Cardiac ventricle fibroblast (primary cell): ENCODE measurements around the gene ATPAF2. TPM values are rescaled to one million over a fixed set of nuclear protein-coding genes. Genes with fewer than 3 reads are reported as not detected.

Source experiments
- total RNA-seq: library from RNA; depleted of rRNA; stranded (reverse); fragments of >200 nt; gene quantifications from 2 replicates; pipeline ENCODE4 v1.2.3, GENCODE V29; 2015

The ATPAF2 gene
- total RNA-seq, result 8.9 and 22.7 TPM in 2 replicates

DNA sequence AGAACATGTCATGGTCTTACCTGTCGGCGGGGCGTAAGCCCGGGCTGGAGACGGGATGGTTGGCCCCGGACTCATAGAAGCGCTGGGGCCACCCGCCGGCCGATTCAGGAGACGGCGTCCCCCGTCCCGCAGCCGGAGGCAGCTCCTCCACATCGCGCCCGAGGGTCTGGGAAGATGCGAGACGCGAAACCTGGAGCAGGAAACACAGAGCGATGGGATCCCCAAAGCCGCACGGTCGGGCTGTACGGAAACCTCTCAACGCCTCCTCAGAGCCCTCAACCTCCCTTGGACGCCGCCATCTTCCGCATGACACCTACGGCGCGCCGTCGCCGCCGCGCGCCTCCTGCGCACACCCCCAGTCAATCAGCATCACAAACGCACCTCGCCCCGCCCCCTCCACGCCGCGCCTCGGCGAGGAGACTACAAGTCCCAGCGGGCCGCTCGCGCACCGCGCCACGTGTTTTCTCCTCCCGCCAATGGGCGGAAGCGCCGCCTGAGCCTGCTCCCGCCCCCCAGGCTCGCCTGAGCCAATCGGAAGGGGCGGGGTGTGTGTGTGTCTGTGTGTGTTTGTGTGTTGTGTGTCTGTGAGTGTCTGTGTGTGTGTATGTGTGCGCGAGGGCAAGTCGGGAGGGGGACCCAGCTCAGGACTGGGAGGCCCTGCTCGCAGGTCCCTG lies at the start of gene ATPAF2, which contains the start of gene GID4:
ATPAF2 (minus strand) TSS at position 308 of the 674 bp plus-strand sequence; CDS start at position 153, 155 bp downstream.
GID4 (plus strand) TSS at position 548 of the 674 bp plus-strand sequence; CDS start at position 605, 57 bp downstream.

DNA sequence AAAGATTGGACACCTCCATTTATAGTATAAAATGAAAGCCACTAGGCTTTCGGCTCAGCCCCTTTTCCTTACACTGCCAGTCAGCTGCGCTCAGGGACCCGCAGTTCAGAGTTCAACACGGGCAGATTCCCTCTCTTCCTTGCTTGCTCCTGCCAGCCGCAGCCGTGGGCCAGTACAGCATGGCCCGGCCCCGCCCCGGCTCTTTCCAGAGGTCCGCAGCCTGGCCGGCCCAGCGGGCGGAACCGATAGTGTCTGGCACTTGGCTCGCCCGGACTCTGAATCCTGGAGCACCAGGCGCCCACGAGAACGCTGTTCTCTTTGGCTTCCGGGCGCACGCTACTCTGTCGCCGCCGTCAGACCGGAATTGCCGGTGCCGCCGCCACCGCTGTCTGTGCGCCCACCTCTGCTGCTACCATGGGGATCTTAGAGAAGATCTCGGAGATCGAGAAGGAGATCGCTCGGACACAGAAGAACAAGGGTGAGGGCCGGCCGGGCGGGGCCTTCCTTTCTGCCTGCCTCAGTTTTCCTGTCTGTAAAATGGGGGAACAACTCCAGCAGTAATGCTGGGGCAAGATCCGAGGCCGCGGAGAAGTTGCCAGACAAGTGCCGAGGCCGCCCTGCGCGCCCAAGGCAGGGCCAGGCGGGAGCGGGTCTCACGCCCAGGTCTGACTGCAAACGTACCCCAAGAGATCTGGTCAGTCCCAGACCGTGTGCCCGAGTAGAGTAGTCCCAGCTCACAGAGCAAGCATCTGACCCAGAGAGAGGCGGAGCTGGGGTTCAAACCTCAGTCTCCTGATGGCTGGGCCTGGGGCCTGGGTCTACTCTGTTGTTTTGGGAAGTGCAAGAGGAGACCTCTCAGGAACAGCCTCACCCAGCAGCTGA lies 48.9 kb upstream of the ATPAF2 start, which contains the start of gene DRG2:
DRG2 (plus strand) TSS at position 339 of the 882 bp plus-strand sequence; CDS start at position 415, 76 bp downstream.

DNA sequence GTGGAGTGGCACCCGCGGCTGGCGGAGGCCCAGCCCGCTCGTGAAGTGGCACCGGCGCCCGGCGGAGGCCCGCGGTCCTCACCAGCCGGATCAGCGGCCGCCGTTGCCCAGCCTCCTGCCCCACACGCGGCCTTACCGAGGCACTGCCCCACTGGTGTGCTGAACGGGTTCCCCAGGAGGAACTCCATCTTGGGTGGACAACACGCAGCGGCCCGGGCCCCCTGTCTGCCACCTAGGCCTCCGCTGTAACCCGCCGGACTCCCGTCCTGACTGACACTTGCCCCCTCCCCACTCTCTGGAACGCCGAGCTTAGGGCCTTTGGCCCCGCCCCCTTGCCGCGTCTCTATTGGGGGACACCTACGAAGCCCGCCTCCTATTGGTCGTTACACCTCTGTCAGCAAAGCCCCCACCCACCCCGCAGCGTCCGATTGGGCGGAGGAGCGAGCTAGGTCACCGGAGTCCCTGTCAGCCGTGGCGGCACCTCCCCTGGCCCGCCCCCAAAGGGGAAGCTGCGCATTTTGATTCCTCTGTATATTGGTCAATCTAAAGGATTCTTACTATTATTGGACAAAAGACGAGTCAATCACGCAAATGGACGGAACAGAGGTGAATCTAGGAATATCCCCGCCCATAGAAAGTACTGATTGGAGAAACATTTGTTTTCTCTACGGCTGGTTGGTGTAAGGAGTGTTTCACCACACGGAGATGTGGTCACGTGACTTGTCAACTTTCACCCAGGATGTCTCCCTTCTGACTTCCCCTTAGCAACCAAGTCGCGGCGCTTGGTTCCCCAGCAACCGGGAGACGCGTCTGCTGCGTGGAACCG lies 66.6 kb downstream of the ATPAF2 start, which contains the start of the genes DRC3 and TOM1L2:
DRC3 (plus strand) TSS at position 737 of the 826 bp plus-strand sequence. CDS start 4,737 bp downstream, outside the sequence.
TOM1L2 (minus strand) TSS at position 275 of the 826 bp plus-strand sequence; CDS start at position 188, 87 bp downstream.

Other genes with a start within 250 kb of the ATPAF2 start
- gene SREBF1, start 202.2 kb downstream of the ATPAF2 start, total RNA-seq, result 44.9 and 52.7 TPM in 2 replicates
- 21.3 and 27.4 TPM in 2 replicates for gene TOM1L2, start 66.8 kb downstream of the ATPAF2 start, total RNA-seq
- gene DRC3, start 66.3 kb downstream of the ATPAF2 start, total RNA-seq, result 0.87 and 2.0 TPM in 2 replicates
- 10.3 and 10.9 TPM in 2 replicates for gene GID4, start 240 bp upstream of the ATPAF2 start, total RNA-seq
- gene DRG2, start 48.8 kb upstream of the ATPAF2 start, total RNA-seq, result 30.1 and 32.1 TPM in 2 replicates
- 2.0 and 3.1 TPM in 2 replicates for gene MYO15A, start 69.6 kb upstream of the ATPAF2 start, total RNA-seq
- 130 and 144 TPM in 2 replicates for gene ALKBH5, start 144.7 kb upstream of the ATPAF2 start, total RNA-seq
- 42.2 and 46.9 TPM in 2 replicates for gene LLGL1, start 186.5 kb upstream of the ATPAF2 start, total RNA-seq
- 181 and 190 TPM in 2 replicates for gene FLII, start 219.6 kb upstream of the ATPAF2 start, total RNA-seq
- gene MIEF2, start 221.5 kb upstream of the ATPAF2 start, total RNA-seq, result 13.4 and 13.6 TPM in 2 replicates